Esophagus squamous epithelium (tissue), 5 donors: ENCODE measurements around the gene GABBR2. TPM values are rescaled to one million over a fixed set of nuclear protein-coding genes. Genes with fewer than 3 reads are reported as not detected.

Experiments used
- DNase-seq: peaks from one replicate; lab custom pipeline; 2025; lab: John Stamatoyannopoulos, UW
- H3K27ac ChIP-seq, 4 donors: fragments of 200-600 bp; sonication (generic); one replicate each; pipeline ENCODE4 v1.5.1; 2016 to 2019; ENCODE audit warnings: mild to moderate bottlenecking in 1 of 4
- H3K27me3 ChIP-seq, 4 donors: fragments of 200-600 bp; sonication (generic); 1 replicate in 3 of 4; 2 replicates in 1 of 4; pipeline versions ENCODE4 v1.5.1 to v1.6.0; 2017 to 2021; ENCODE audit warnings: antibody characterized with exemption in 1 of 4
- H3K36me3 ChIP-seq, 3 donors: fragments of 200-600 bp; sonication (generic); one replicate each; pipeline ENCODE4 v1.5.1; 2016 to 2019
- H3K4me1 ChIP-seq, 3 donors: fragments of 200-600 bp; sonication (generic); one replicate each; pipeline ENCODE4 v1.5.1; 2017 to 2019
- H3K4me3 ChIP-seq, 4 donors: fragments of 200-600 bp; sonication (generic); 1 replicate in 3 of 4; 2 replicates in 1 of 4; pipeline ENCODE4 v1.5.1; 2016 to 2019; ENCODE audit warnings: mild to moderate bottlenecking in 2 of 4, moderate library complexity in 1 of 4
- H3K9me3 ChIP-seq, 3 donors: fragments of 200-600 bp; sonication (generic); one replicate each; pipeline ENCODE4 v1.5.1; 2016 to 2019
- POLR2A ChIP-seq, 4 donors: fragments of 450-650 bp; IDR thresholded peaks; one replicate each; pipeline ENCODE4 v1.6.1; 2017; ENCODE audit warnings: antibody characterized with exemption in 4 of 4, mild to moderate bottlenecking in 4 of 4, moderate library complexity in 3 of 4
- WGBS, 2 donors: methylation state at CpG; one replicate each; pipeline ENCODE4 v1.1.5; 2018; 5-methylcytosine and 5-hydroxymethylcytosine counted together
- intact Hi-C: fragments of 100-400 bp; cut with DNase I; formaldehyde crosslinking; loops from one replicate; pipeline ENCODE4 v1.15.0; 2022
- total RNA-seq, 4 donors: library from RNA; depleted of rRNA; stranded (reverse); fragments of >200 nt; gene quantifications; one replicate each; pipeline ENCODE4 v1.1.0, GENCODE V29; 2016
- TF ChIP-seq, protein P1 (sequence below), 6 experiments: fragments of 450-650 bp in 4 of 6; fragments of 200-600 bp in 2 of 6; sonication (generic) in 2 of 6; IDR thresholded peaks; one replicate each; pipeline ENCODE4 v1.5.1; 2016 to 2019; ENCODE audit warnings: antibody characterized with exemption in 6 of 6, mild to moderate bottlenecking in 4 of 6, moderate library complexity in 4 of 6
- donor health status: DM: yes; HTN: yes; CAD: no.

The GABBR2 gene
- total RNA-seq, 4 donors from 2014 or later, result not detected

DNA sequence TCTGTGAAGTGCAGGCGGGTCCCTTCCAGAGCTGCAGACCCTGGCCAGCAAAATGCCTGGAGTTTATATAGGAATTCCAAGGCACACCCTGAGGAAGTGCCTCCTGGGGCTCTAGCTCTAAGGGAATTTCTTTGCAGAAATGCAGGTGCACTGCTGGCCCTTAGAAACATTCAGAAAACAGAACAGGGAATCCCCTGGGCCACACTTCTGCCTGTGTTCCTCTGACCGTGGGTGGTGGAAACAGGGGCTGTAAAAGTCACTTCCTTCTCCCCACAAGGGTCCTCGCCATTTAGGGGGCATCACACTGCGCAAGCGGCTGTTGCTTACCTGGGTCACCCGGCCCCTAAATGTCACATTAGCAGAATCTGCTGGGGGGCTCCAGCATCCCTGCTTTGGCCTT, 312.5 kb downstream of the GABBR2 start:
- intact Hi-C loops, result no loop called here
- DNase-seq, result no peak
- Histone ChIP-seq H3K9me3 (no peaks in the 10 kb centered on the region), H3K27ac (no peak overlapping the region), H3K27me3 (peaks cover 0 to 33% (median 0%) of the 10 kb centered on the region in 4 donors), H3K4me1 (no peaks in the 10 kb centered on the region), H3K4me3 (no peak overlapping the region), H3K36me3 (no peaks in the 10 kb centered on the region)
- TF ChIP-seq, protein P1, sequence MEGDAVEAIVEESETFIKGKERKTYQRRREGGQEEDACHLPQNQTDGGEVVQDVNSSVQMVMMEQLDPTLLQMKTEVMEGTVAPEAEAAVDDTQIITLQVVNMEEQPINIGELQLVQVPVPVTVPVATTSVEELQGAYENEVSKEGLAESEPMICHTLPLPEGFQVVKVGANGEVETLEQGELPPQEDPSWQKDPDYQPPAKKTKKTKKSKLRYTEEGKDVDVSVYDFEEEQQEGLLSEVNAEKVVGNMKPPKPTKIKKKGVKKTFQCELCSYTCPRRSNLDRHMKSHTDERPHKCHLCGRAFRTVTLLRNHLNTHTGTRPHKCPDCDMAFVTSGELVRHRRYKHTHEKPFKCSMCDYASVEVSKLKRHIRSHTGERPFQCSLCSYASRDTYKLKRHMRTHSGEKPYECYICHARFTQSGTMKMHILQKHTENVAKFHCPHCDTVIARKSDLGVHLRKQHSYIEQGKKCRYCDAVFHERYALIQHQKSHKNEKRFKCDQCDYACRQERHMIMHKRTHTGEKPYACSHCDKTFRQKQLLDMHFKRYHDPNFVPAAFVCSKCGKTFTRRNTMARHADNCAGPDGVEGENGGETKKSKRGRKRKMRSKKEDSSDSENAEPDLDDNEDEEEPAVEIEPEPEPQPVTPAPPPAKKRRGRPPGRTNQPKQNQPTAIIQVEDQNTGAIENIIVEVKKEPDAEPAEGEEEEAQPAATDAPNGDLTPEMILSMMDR (IDR thresholded peaks at IDR 0.05), result no peak
- no peak for TF ChIP-seq POLR2A (IDR thresholded peaks at IDR 0.05)
- WGBS, 2 donors, result 71 to 80% methylated on average over 1 to 5 of the region's 6 CpGs

DNA sequence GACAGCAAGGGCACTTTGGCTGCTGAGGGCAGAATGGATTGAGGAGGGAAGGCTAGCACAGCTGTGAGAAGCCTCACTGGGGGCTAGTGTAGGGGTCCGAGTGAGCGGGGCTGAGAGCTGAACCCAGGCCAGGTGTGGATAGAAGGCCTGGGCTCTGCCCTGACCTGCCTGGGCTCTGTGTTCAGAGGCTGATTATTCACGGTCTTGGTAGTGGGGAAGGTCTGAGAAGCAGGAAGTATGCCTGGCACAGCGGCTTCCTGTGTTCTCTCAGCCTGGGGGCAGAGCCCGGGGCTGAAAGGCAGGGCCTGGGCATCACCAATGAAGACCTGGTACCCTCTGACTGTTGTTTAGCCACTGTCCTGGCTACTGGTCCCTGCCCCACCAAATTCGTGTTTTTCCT, 316.9 kb downstream of the GABBR2 start:
- Histone ChIP-seq H3K27ac (no peak overlapping the region), H3K4me1 (no peaks in the 10 kb centered on the region), H3K27me3 (peaks cover 0 to 9% (median 0%) of the 10 kb centered on the region in 4 donors), H3K9me3 (no peaks in the 10 kb centered on the region), H3K36me3 (no peaks in the 10 kb centered on the region), H3K4me3 (no peak overlapping the region)
- TF ChIP-seq POLR2A (IDR thresholded peaks at IDR 0.05), result no peak
- TF ChIP-seq, protein P1 (IDR thresholded peaks at IDR 0.05), result no peak
- intact Hi-C loops, result no loop called here
- no peak for DNase-seq
- WGBS, 2 donors, result 35 to 38% methylated on average over 4 to 6 of the region's 6 CpGs

DNA sequence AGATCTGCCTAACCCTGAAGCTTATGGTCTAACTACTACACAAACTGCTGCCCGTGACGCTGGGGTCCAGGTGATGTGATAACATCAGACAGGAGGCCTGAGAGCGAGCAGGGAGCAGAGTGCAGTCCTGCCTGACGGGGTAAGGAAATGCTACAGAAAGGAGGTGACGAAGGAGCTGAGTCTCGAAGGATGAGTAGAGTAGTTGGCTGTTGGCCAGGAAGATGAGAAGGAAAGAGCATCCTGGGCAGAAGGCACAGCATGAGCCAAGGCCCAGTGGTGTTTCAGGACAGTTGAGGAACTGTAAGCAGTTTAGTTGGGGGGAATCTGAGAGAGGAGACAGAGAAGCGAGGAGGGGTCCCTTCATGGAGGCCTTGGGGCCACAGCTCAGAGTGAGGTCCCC, 317.3 kb downstream of the GABBR2 start:
- Histone ChIP-seq H3K27ac (no peak overlapping the region), H3K36me3 (no peaks in the 10 kb centered on the region), H3K9me3 (no peaks in the 10 kb centered on the region), H3K4me3 (no peak overlapping the region), H3K4me1 (no peaks in the 10 kb centered on the region), H3K27me3 (peaks cover 0 to 4% (median 0%) of the 10 kb centered on the region in 4 donors)
- DNase-seq, result no peak
- intact Hi-C loops, result no loop called here
- TF ChIP-seq POLR2A (IDR thresholded peaks at IDR 0.05), result no peak
- TF ChIP-seq, protein P1 (IDR thresholded peaks at IDR 0.05), result no peak
- 72 to 86% methylated on average over 4 to 7 of the region's 7 CpGs for WGBS, 2 donors

DNA sequence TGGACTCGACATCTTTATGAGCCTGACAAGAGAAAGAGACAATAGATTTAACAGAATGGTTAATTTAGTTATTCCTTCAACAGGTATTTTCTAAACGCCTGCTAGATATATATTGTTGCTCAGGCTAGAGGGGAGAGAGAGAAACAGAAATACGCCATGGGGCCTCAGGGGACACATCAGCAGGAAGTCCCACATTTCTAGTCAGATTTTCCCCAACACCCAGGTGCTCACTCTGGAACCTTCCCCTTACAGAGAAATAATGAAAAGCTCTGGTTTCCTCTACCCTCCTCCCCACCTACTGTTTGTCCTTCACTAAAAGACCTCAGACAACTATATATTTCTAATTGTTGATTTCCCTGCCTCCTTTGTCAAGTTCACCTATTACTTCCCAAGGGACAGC, 323.0 kb downstream of the GABBR2 start:
- TF ChIP-seq, protein P1 (IDR thresholded peaks at IDR 0.05), result no peak
- TF ChIP-seq POLR2A (IDR thresholded peaks at IDR 0.05), result no peak
- Histone ChIP-seq H3K4me1 (no peaks in the 10 kb centered on the region), H3K36me3 (no peaks in the 10 kb centered on the region), H3K4me3 (no peak overlapping the region), H3K27ac (no peak overlapping the region), H3K9me3 (no peaks in the 10 kb centered on the region), H3K27me3 (no peaks in the 10 kb centered on the region)
- intact Hi-C loops, result no loop called here
- 79% methylated on average over 3 of the region's 3 CpGs for WGBS, 2 donors
- DNase-seq, result no peak

DNA sequence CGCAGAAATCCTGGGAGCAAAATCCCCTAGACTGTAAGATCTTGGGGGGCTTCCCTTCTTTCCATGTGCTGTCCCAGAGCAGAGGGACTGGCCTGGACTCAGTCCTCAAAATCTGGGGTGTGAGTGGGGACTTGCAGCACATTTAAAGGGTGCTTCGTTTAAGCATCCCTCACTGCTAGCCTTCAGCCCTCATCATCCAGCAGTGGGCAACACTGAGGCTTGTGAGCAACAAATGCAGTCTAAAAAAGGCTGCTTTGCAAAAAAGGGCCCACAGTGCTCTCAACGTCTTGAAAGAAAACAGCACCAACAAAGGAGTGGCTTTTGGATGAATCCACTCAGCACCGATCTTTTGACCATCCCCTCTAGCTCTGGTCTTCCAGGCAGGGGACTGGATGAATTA, 325.0 kb downstream of the GABBR2 start:
- H3K4me3 ChIP-seq, result no peak overlapping the region
- no peaks in the 10 kb centered on the region for H3K9me3 ChIP-seq
- intact Hi-C loops, result no loop called here
- no peak for DNase-seq
- no peaks in the 10 kb centered on the region for H3K27me3 ChIP-seq
- H3K27ac ChIP-seq, result no peak overlapping the region
- TF ChIP-seq POLR2A (IDR thresholded peaks at IDR 0.05), result no peak
- TF ChIP-seq, protein P1 (IDR thresholded peaks at IDR 0.05), result no peak
- H3K4me1 ChIP-seq, result no peaks in the 10 kb centered on the region
- H3K36me3 ChIP-seq, result no peaks in the 10 kb centered on the region
- WGBS, 2 donors, result 57 to 59% methylated on average over 2 to 4 of the region's 4 CpGs
